C4-2B (cell line): ENCODE measurements around the gene CUL2.
A peak's percentile ranks its signal among the peaks of the same experiment; 100 is the strongest.
"Not testable (repeated sequence)": the region's sequence is repeated elsewhere in the genome, so short reads cannot be mapped to it uniquely, and the experiment has no call there.

Experiments
- H3K27ac ChIP-seq: fragments of 450-650 bp; 2 replicates; pipeline ENCODE4 v1.5.1; 2017
- CTCF ChIP-seq: fragments of 450-650 bp; conservative IDR thresholded peaks from 2 replicates; pipeline ENCODE4 v1.5.1; 2017; ENCODE audit warnings: mild to moderate bottlenecking
- ZFX ChIP-seq: fragments of 450-650 bp; IDR thresholded peaks from 2 replicates; pipeline ENCODE4 v1.6.1; 2017

CUL2 gene

GRCh38 chr10:35103882-35104281 lies 13.7 kb upstream of the CUL2 start:
- TF ChIP-seq CTCF (no peak), ZFX (no peak)
- H3K27ac ChIP-seq: no peak overlapping the region

GRCh38 chr10:35097510-35097909 lies 7.4 kb upstream of the CUL2 start:
- no peak overlapping the region for H3K27ac ChIP-seq
- TF ChIP-seq CTCF (no peak), ZFX (no peak)

- no peak overlapping the region for H3K27ac ChIP-seq
- TF ChIP-seq ZFX (no peak), CTCF (no peak)
Measured at GRCh38 chr10:35096312-35096711, 6.2 kb upstream of the CUL2 start.

- H3K27ac ChIP-seq: no peak overlapping the region
Measured at GRCh38 chr10:35092851-35093250, 2.7 kb upstream of the CUL2 start.

GRCh38 chr10:35091994-35092790 lies 2.1 kb upstream of the CUL2 start:
- TF ChIP-seq CTCF: no peak
- no peak for TF ChIP-seq ZFX
- no peak overlapping the region for H3K27ac ChIP-seq

More at GRCh38 chr10:35092851-35093250, 2.7 kb upstream of the CUL2 start:
- TF ChIP-seq ZFX (no peak), CTCF (no peak)

- H3K27ac ChIP-seq: peak overlapping the region; percentile 86
- TF ChIP-seq CTCF (no peak), ZFX (no peak)
Measured at GRCh38 chr10:35089611-35090161, 455 bp downstream of the CUL2 start.

- TF ChIP-seq CTCF (no peak), ZFX (no peak)
- H3K27ac ChIP-seq: no peak overlapping the region
Measured at GRCh38 chr10:35083242-35083641, 6.9 kb downstream of the CUL2 start.

- H3K27ac ChIP-seq: not testable (repeated sequence)
Measured at GRCh38 chr10:35080261-35080660, 9.9 kb downstream of the CUL2 start.
